PC-3 (cell line): Measurements from ENCODE around the gene CHMP2A.

Experiments used
- CTCF ChIP-seq: fragments of 300-600 bp; sonication (generic); conservative IDR thresholded peaks from 2 replicates; pipeline ENCODE4 v1.5.1; 2017; ENCODE audit warnings: antibody characterized with exemption, low read depth, mild to moderate bottlenecking, low read length
- EZH2 ChIP-seq: fragments of 300-600 bp; sonication (generic); IDR thresholded peaks from one replicate; pipeline ENCODE4 v1.6.1; 2017; ENCODE audit warnings: antibody characterized with exemption, mild to moderate bottlenecking, low read length; ENCODE audit not compliant: unreplicated experiment
- EZH2phosphoT487 ChIP-seq: fragments of 300-600 bp; sonication (generic); IDR thresholded peaks from 2 replicates; pipeline ENCODE4 v1.6.1; 2018; ENCODE audit warnings: mild to moderate bottlenecking, antibody characterized with exemption, low read length, borderline replicate concordance

GRCh38 chr19:58536852-58537798, 17.8 kb downstream of the CHMP2A start:
- TF ChIP-seq EZH2phosphoT487 (no peak), EZH2 (no peak), CTCF (no peak)
